Lower leg skin (tissue), 3 donors: ENCODE measurements around the gene CCDC158.

Source experiments
- POLR2A ChIP-seq, 2 donors: fragments of 450-650 bp; IDR thresholded peaks; one replicate each; pipeline ENCODE4 v1.6.1; 2016 to 2017; ENCODE audit warnings: antibody characterized with exemption in 2 of 2, mild to moderate bottlenecking in 1 of 2, moderate library complexity in 1 of 2
- TF ChIP-seq, protein P1 (sequence below), 3 donors: fragments of 450-650 bp; IDR thresholded peaks; one replicate each; pipeline ENCODE4 v1.5.1; 2016; ENCODE audit warnings: antibody characterized with exemption in 3 of 3, mild to moderate bottlenecking in 3 of 3, moderate library complexity in 2 of 3

DNA sequence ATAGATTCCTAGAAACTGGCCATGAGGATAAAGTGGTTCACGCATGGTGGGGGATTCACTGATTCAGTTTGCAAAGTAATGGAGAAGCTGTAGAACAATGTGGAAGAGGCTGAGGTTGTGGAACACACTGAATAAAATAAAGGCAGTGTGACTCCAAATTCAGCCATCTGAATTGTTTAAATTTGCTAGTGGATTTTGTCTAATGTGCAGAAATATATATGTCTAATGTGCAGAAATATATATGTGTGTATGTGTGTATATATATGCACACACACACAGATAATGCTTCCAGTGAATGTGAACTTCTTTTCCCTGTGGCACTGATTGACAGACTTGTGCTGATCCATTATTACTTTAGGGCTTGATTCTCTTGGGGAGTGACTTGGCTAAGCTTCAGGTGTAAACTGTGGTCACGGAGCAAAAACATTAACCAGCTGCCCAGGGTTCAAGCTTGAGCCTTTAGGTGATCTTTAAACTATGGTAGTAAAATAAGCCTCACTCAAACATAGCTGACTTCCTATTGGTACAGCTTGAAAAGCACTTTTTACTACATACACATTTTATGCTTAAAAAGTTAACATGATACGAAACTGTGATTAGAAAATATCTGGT, 110.9 kb downstream of the CCDC158 start:
- TF ChIP-seq, protein P1, sequence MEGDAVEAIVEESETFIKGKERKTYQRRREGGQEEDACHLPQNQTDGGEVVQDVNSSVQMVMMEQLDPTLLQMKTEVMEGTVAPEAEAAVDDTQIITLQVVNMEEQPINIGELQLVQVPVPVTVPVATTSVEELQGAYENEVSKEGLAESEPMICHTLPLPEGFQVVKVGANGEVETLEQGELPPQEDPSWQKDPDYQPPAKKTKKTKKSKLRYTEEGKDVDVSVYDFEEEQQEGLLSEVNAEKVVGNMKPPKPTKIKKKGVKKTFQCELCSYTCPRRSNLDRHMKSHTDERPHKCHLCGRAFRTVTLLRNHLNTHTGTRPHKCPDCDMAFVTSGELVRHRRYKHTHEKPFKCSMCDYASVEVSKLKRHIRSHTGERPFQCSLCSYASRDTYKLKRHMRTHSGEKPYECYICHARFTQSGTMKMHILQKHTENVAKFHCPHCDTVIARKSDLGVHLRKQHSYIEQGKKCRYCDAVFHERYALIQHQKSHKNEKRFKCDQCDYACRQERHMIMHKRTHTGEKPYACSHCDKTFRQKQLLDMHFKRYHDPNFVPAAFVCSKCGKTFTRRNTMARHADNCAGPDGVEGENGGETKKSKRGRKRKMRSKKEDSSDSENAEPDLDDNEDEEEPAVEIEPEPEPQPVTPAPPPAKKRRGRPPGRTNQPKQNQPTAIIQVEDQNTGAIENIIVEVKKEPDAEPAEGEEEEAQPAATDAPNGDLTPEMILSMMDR (IDR thresholded peaks at IDR 0.05), result no peak
- no peak for TF ChIP-seq POLR2A (IDR thresholded peaks at IDR 0.05)
